Neuronal stem cell (in vitro differentiated cells): Measurements from ENCODE around the gene VGF.

ENCODE experiments used
- DNase-seq: peaks from one replicate; pipeline ENCODE4 v3.0.0-alpha.2; 2013; ENCODE audit warnings: low spot score
- H2AFZ ChIP-seq: one replicate; pipeline ENCODE4 v1.6.1; 2013; ENCODE audit warnings: mild to moderate bottlenecking, low read length, inconsistent platforms
- H2AK5ac ChIP-seq: 2 replicates; pipeline ENCODE4 v1.6.1; 2013; ENCODE audit warnings: low read depth, mild to moderate bottlenecking, inconsistent platforms, low read length, moderate library complexity, mixed read lengths
- H2BK120ac ChIP-seq: 2 replicates; pipeline ENCODE4 v1.6.1; 2013; ENCODE audit warnings: low read depth, mild to moderate bottlenecking, inconsistent platforms, low read length, moderate library complexity, mixed read lengths
- H2BK12ac ChIP-seq: one replicate; pipeline ENCODE4 v1.6.1; 2013; ENCODE audit warnings: low read length, inconsistent platforms
- H2BK15ac ChIP-seq: 2 replicates; pipeline ENCODE4 v1.6.1; 2013; ENCODE audit warnings: mild to moderate bottlenecking, low read length, inconsistent platforms, mixed read lengths
- H2BK5ac ChIP-seq: one replicate; pipeline ENCODE4 v1.6.1; 2013; ENCODE audit warnings: inconsistent platforms, mild to moderate bottlenecking, low read length, moderate library complexity
- H3K14ac ChIP-seq: one replicate; pipeline ENCODE4 v1.6.1; 2013; ENCODE audit warnings: low read length, inconsistent platforms
- H3K18ac ChIP-seq: 2 replicates; pipeline ENCODE4 v1.6.1; 2013; ENCODE audit warnings: low read length, inconsistent platforms
- H3K23ac ChIP-seq: 2 replicates; pipeline ENCODE4 v1.6.1; 2013; ENCODE audit warnings: low read depth, mild to moderate bottlenecking, mixed read lengths, low read length, inconsistent platforms; ENCODE audit not compliant: poor library complexity
- H3K27ac ChIP-seq: replicated peaks from 3 replicates; pipeline ENCODE4 v1.5.1; 2013; ENCODE audit warnings: low read length, inconsistent platforms
- H3K27me3 ChIP-seq, 3 experiments: 2 replicates each; pipeline ENCODE4 v1.6.1; 2013; ENCODE audit warnings: low read length in 3 of 3, mild to moderate bottlenecking in 2 of 3, inconsistent platforms in 1 of 3, low read depth in 1 of 3, mixed read lengths in 1 of 3, moderate library complexity in 1 of 3; ENCODE audit not compliant: control insufficient read depth in 3 of 3, insufficient read depth in 3 of 3
- H3K36me3 ChIP-seq, 2 donors: replicated peaks in 1 of 2; 2 replicates each; pipeline ENCODE4 v1.6.1; 2013; ENCODE audit warnings: low read length in 2 of 2; ENCODE audit not compliant: control insufficient read depth in 2 of 2, insufficient read depth in 2 of 2
- H3K4ac ChIP-seq: 2 replicates; pipeline ENCODE4 v1.6.1; 2013; ENCODE audit warnings: inconsistent platforms, mild to moderate bottlenecking, low read length, moderate library complexity
- H3K4me1 ChIP-seq, 2 donors: 1 replicate in 1 of 2; 2 replicates in 1 of 2; pipeline ENCODE4 v1.6.1; 2013; ENCODE audit warnings: low read length in 2 of 2, low read depth in 1 of 2; ENCODE audit not compliant: control insufficient read depth in 2 of 2, insufficient read depth in 1 of 2
- H3K4me2 ChIP-seq: one replicate; pipeline ENCODE4 v1.6.1; 2013; ENCODE audit warnings: mild to moderate bottlenecking, low read length, inconsistent platforms; ENCODE audit not compliant: insufficient read depth, poor library complexity, severe bottlenecking
- H3K4me3 ChIP-seq, 2 donors: 2 replicates each; pipeline ENCODE4 v1.5.1; 2013; ENCODE audit warnings: low read length in 2 of 2, mild to moderate bottlenecking in 2 of 2, inconsistent platforms in 1 of 2, moderate library complexity in 1 of 2
- H3K79me1 ChIP-seq: one replicate; pipeline ENCODE4 v1.6.1; 2013; ENCODE audit warnings: low read depth, mild to moderate bottlenecking, inconsistent platforms, low read length, moderate library complexity
- H3K9ac ChIP-seq: one replicate; pipeline ENCODE4 v1.6.1; 2013; ENCODE audit warnings: mild to moderate bottlenecking, low read depth, low read length, inconsistent platforms; ENCODE audit not compliant: poor library complexity
- H3K9me3 ChIP-seq, 2 donors: replicated peaks in 1 of 2; 2 replicates each; pipeline versions ENCODE3 to v1.6.1; 2013; ENCODE audit warnings: low read length in 2 of 2, mild to moderate bottlenecking in 2 of 2, inconsistent platforms in 1 of 2, low read depth in 1 of 2, mixed read lengths in 1 of 2, moderate library complexity in 1 of 2; ENCODE audit not compliant: control insufficient read depth in 2 of 2, insufficient read depth in 1 of 2
- H4K8ac ChIP-seq: one replicate; pipeline ENCODE4 v1.6.1; 2013; ENCODE audit warnings: low read depth, mild to moderate bottlenecking, inconsistent platforms, low read length, moderate library complexity
- H4K91ac ChIP-seq: one replicate; pipeline ENCODE4 v1.6.1; 2013; ENCODE audit warnings: low read length, low read depth, mild to moderate bottlenecking, inconsistent platforms; ENCODE audit not compliant: poor library complexity
- WGBS, 2 donors: extraction: QIAGEN DNeasy Blood & Tissue Kit; methylation state at CpG; one replicate each; pipeline ENCODE4 v1.1.7; 2013; ENCODE audit warnings: missing lambda C conversion rate in 2 of 2, mixed read lengths in 1 of 2; ENCODE audit not compliant: insufficient read length in 2 of 2, insufficient replicate concordance in 1 of 2; ENCODE audit errors: extremely low coverage in 2 of 2; 5-methylcytosine and 5-hydroxymethylcytosine counted together

Gene VGF

DNA sequence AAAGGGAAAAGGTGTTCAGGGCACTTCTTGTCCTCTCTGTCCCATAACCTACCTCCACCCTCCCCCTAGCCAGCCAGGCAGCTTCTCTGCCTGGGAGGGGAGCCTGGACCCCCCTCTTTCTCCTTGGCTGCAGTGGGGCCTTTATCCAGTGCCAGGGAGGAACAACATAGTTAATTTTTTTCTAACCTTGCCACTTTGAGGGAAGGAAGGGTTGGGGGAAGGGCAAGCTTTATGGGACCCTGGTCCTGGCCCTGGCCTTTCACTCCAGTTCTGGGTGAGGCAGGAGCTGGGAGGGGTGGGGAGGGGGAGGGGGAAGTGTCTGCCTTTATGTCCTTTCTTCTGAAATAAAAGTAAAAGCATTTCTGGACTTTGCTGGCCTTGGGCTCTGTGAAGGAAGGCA is 4.5 kb downstream of the VGF start:
- no peaks in the 10 kb centered on the region for H3K9me3 ChIP-seq
- no peak overlapping the region for H3K14ac ChIP-seq
- no peak overlapping the region for H3K4ac ChIP-seq
- no peak overlapping the region for H3K9ac ChIP-seq
- H2BK120ac ChIP-seq = no peak overlapping the region
- H2BK12ac ChIP-seq = no peak overlapping the region
- no peak overlapping the region for H2BK5ac ChIP-seq
- H3K27ac ChIP-seq = no peak overlapping the region
- no peak overlapping the region for H2BK15ac ChIP-seq
- H3K36me3 ChIP-seq = peaks cover 4 to 37% of the 10 kb centered on the region in 2 donors
- H2AK5ac ChIP-seq = no peak overlapping the region
- H3K4me2 ChIP-seq = no peak overlapping the region
- H3K27me3 ChIP-seq = peaks cover 0 to 25% (median 13%) of the 10 kb centered on the region in 3 experiments
- no peak overlapping the region for H3K4me3 ChIP-seq
- no peak for DNase-seq
- no peak overlapping the region for H4K8ac ChIP-seq
- peaks cover 18 to 34% of the 10 kb centered on the region in 2 donors for H3K4me1 ChIP-seq
- no peak overlapping the region for H4K91ac ChIP-seq
- no peak overlapping the region for H2AFZ ChIP-seq
- H3K79me1 ChIP-seq = no peaks in the 10 kb centered on the region
- no peak overlapping the region for H3K18ac ChIP-seq
- no peak overlapping the region for H3K23ac ChIP-seq

GRCh38 chr7:101159696-101160674 is 5.4 kb downstream of the VGF start:
- Histone ChIP-seq H3K9ac (peak overlapping the region; percentile 14), H3K79me1 (no peaks in the 10 kb centered on the region), H3K4me2 (no peak overlapping the region), H4K8ac (no peak overlapping the region), H2AFZ (no peak overlapping the region), H3K4ac (no peak overlapping the region), H3K18ac (peak overlapping the region; percentile 29), H3K14ac (no peak overlapping the region), H3K36me3 (peaks cover 4 to 37% of the 10 kb centered on the region in 2 donors), H4K91ac (no peak overlapping the region), H2BK12ac (peak overlapping the region; percentile 78), H2BK5ac (no peak overlapping the region), H2BK120ac (peak overlapping the region; percentile 32), H2BK15ac (peak overlapping the region; percentile 30), H3K27ac (no peak overlapping the region), H3K4me1 (peaks cover 21 to 36% of the 10 kb centered on the region in 2 donors), H3K23ac (peak overlapping the region; percentile 45), H3K4me3 (no peak overlapping the region), H3K27me3 (peaks cover 0 to 18% (median 12%) of the 10 kb centered on the region in 3 experiments), H2AK5ac (peak overlapping the region; percentile 56), H3K9me3 (no peaks in the 10 kb centered on the region)
- DNase-seq = no peak
- no CpG with 5 or more reads among the region's 31 CpGs for WGBS, 2 donors

DNA sequence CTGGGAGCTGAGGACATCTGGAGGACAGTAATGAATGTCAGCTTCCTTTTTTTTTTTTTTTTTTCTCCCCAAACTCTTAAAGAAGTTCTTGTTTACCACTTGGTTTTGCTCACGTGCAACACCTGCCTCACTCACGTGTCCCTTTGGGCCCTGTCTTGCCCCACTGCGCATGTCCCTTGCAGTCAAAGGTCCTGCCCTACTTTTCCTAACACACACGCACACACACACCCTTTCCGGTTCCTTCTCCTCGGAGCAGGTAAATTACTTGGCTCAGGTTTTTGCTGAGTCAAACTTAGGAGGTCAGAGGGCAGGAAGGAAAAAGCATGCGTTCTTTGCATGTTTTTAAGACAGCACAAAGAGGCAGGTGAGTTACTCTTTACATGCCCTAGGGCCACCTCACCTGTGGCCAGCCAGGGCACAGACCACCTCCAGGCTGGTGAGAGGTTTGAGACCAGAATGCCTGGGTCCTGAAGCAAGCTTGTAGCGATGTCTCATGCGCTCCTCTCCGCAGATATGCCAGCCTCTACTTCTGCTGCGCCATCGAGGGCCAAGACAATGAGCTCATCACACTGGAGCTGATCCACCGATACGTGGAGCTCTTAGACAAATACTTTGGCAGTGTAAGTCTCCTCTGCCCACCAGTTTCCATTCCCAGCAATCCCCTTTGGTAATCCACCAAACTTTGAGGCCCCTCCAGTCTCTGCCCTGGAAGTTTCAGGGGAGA is 8.3 kb downstream of the VGF start:
- Histone ChIP-seq H2AK5ac (no peak overlapping the region), H4K91ac (no peak overlapping the region), H3K9me3 (no peaks in the 10 kb centered on the region), H3K4ac (no peak overlapping the region), H3K4me2 (no peak overlapping the region), H3K79me1 (no peaks in the 10 kb centered on the region), H3K18ac (no peak overlapping the region), H4K8ac (no peak overlapping the region), H2BK5ac (no peak overlapping the region), H3K4me1 (peaks cover 11 to 23% of the 10 kb centered on the region in 2 donors), H3K9ac (peak overlapping the region; percentile 25), H3K27me3 (no peaks in the 10 kb centered on the region), H3K4me3 (no peak overlapping the region), H2BK120ac (no peak overlapping the region), H3K27ac (no peak overlapping the region), H2BK12ac (no peak overlapping the region), H3K23ac (no peak overlapping the region), H3K14ac (no peak overlapping the region), H2BK15ac (no peak overlapping the region), H3K36me3 (peaks cover 4 to 37% of the 10 kb centered on the region in 2 donors), H2AFZ (no peak overlapping the region)
- WGBS, 2 donors = no CpG with 5 or more reads among the region's 14 CpGs
- no peak for DNase-seq

- no peaks in the 10 kb centered on the region for H3K27me3 ChIP-seq
- DNase-seq = no peak
- no peak overlapping the region for H3K9ac ChIP-seq
- H2BK120ac ChIP-seq = no peak overlapping the region
- H3K18ac ChIP-seq = no peak overlapping the region
- H3K4me1 ChIP-seq = peaks cover 11 to 16% of the 10 kb centered on the region in 2 donors
- no peak overlapping the region for H3K27ac ChIP-seq
- no peak overlapping the region for H2BK12ac ChIP-seq
- peaks cover 4 to 37% of the 10 kb centered on the region in 2 donors for H3K36me3 ChIP-seq
- no peak overlapping the region for H2BK15ac ChIP-seq
- H4K91ac ChIP-seq = no peak overlapping the region
- H2AFZ ChIP-seq = no peak overlapping the region
- no CpG with 5 or more reads among the region's 6 CpGs for WGBS, 2 donors
- no peaks in the 10 kb centered on the region for H3K9me3 ChIP-seq
- H2AK5ac ChIP-seq = no peak overlapping the region
- H3K4me2 ChIP-seq = no peak overlapping the region
- H3K4ac ChIP-seq = no peak overlapping the region
- H3K23ac ChIP-seq = no peak overlapping the region
- H2BK5ac ChIP-seq = no peak overlapping the region
- H3K79me1 ChIP-seq = no peaks in the 10 kb centered on the region
- H3K4me3 ChIP-seq = no peak overlapping the region
- H3K14ac ChIP-seq = no peak overlapping the region
- no peak overlapping the region for H4K8ac ChIP-seq
Observed at GRCh38 chr7:101156277-101156676, 9.1 kb downstream of the VGF start.
